ENCODE measurements around the gene HPCAL1. TPM values are rescaled to one million over a fixed set of nuclear protein-coding genes. Genes with fewer than 3 reads are reported as not detected.

HPCAL1 gene
- total RNA-seq, 1 experiment from 2014 or later, result 312 TPM

DNA sequence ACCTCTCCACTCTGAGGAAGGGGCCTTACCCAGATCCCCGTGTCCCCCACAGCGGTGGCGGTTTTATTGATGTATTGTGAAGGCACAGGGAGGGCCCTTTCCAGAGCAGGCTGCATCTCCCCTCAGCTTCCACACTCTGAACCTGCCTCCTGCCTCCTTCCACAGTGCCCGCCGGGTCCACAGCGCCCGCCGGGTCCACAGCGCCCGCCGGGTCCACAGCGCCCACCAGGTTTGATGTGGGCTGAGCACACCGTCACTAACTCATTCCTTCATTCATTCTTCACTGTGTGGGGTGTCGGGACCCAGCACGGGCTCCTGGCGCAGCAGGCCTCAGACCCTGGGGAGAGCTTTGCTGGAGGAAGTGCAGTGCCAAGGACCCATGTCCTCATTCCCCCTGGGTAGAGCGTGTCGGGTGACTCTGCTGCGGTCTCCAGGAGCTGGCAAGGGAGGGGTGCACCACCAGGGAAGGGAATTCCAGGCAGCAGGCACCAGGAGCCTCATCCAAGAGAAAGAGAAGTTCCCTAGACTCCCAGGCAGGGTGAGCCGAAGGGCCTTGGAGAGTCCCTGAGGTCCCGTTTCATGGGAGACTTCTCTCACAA lies 57.1 kb downstream of the HPCAL1 start:
- no peak overlapping the region for H3K4me2 ChIP-seq (ENCODE audit: low read length)
- H3K9me3 ChIP-seq (ENCODE audit: low read length), result no peaks in the 10 kb centered on the region
- H3K9me2 ChIP-seq (replicated peaks; ENCODE audit: low read length), result no peaks in the 10 kb centered on the region
- ChIA-PET CTCF (interaction anchor here (0.6 kb wide), 1 partner anchor 50 kb away, joined by 4 read pairs; no protein-coding TSS in a partner anchor), POLR2A (ENCODE audit: unreplicated experiment) (no interaction called here)
- ATAC-seq (no peak), DNase-seq (no peak)
- peaks cover 21% of the 10 kb centered on the region for H3K36me3 ChIP-seq (ENCODE audit: low read depth, low read length)
- H3F3A ChIP-seq (ENCODE audit: low read length, unreplicated experiment), result no peaks in the 10 kb centered on the region
- BruUV-seq (replicated peaks), result no TSS peak
- intact Hi-C loops (cut with micrococcal nuclease), result no loop called here
- no peak overlapping the region for H2AFZ ChIP-seq (ENCODE audit: low read length)
- H4K20me1 ChIP-seq (ENCODE audit: low read length), result peaks cover 31% of the 10 kb centered on the region
- H3K27me3 ChIP-seq (ENCODE audit: low read length), result no peaks in the 10 kb centered on the region
- H3K4me1 ChIP-seq (ENCODE audit: insufficient read depth, low read length), result peaks cover 5% of the 10 kb centered on the region; the same call in 1 of the 2 replicates
- H3K27ac ChIP-seq (ENCODE audit: low read length), result no peak overlapping the region
- no peak overlapping the region for H3K9ac ChIP-seq (ENCODE audit: low read length)
- no peak for TF ChIP-seq EZH2phosphoT487 (IDR thresholded peaks at IDR 0.05; ENCODE audit: borderline replicate concordance, low read length)
- no peak for TF ChIP-seq CTCF (conservative IDR thresholded peaks at IDR 0.05; ENCODE audit: low read depth, low read length)
- TF ChIP-seq EZH2 (IDR thresholded peaks at IDR 0.05; ENCODE audit: low read length, unreplicated experiment), result no peak
- no peak overlapping the region for H3K4me3 ChIP-seq (ENCODE audit: low read length)
- H3K79me2 ChIP-seq (ENCODE audit: low read length), result peaks cover 98% of the 10 kb centered on the region

DNA sequence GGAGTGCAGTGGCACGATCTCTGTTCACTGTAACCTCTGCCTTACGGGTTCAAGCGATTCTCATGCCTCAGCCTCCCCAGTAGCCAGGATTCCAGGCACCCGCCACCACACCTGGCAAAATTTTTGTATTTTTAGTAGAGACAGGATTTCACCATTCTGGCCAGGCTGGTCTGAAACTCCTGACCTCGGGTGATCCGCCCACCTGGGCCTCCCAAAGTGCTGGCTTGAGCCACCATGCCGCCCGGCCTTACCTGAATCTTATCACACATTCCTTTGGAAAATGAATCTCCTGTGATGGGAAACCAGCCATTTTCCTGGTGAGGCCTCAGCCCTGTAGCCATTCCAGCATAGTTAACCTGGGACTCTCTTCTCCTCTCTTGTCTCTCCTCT lies 57.8 kb downstream of the HPCAL1 start:
- Histone ChIP-seq H3K9me3 (ENCODE audit: low read length) (no peaks in the 10 kb centered on the region), H3K4me2 (ENCODE audit: low read length) (no peak overlapping the region), H3K4me1 (ENCODE audit: insufficient read depth, low read length) (peaks cover 5% of the 10 kb centered on the region; the same call in 1 of the 2 replicates), H4K20me1 (ENCODE audit: low read length) (peaks cover 36% of the 10 kb centered on the region), H3K79me2 (ENCODE audit: low read length) (peaks cover 100% of the 10 kb centered on the region), H2AFZ (ENCODE audit: low read length) (no peak overlapping the region), H3F3A (ENCODE audit: low read length, unreplicated experiment) (no peaks in the 10 kb centered on the region), H3K36me3 (ENCODE audit: low read depth, low read length) (peaks cover 21% of the 10 kb centered on the region), H3K27ac (ENCODE audit: low read length) (no peak overlapping the region), H3K9ac (ENCODE audit: low read length) (no peak overlapping the region), H3K9me2 (replicated peaks; ENCODE audit: low read length) (no peaks in the 10 kb centered on the region), H3K27me3 (ENCODE audit: low read length) (no peaks in the 10 kb centered on the region), H3K4me3 (ENCODE audit: low read length) (no peak overlapping the region)
- no peak for TF ChIP-seq CTCF (conservative IDR thresholded peaks at IDR 0.05; ENCODE audit: low read depth, low read length)
- TF ChIP-seq EZH2 (IDR thresholded peaks at IDR 0.05; ENCODE audit: low read length, unreplicated experiment), result no peak
- TF ChIP-seq EZH2phosphoT487 (IDR thresholded peaks at IDR 0.05; ENCODE audit: borderline replicate concordance, low read length), result no peak
- ChIA-PET CTCF (no interaction called here), POLR2A (ENCODE audit: unreplicated experiment) (no interaction called here)
- DNase-seq (no peak), ATAC-seq (no peak)
- no TSS peak for BruUV-seq (replicated peaks)
- intact Hi-C loops (cut with micrococcal nuclease), result no loop called here

DNA sequence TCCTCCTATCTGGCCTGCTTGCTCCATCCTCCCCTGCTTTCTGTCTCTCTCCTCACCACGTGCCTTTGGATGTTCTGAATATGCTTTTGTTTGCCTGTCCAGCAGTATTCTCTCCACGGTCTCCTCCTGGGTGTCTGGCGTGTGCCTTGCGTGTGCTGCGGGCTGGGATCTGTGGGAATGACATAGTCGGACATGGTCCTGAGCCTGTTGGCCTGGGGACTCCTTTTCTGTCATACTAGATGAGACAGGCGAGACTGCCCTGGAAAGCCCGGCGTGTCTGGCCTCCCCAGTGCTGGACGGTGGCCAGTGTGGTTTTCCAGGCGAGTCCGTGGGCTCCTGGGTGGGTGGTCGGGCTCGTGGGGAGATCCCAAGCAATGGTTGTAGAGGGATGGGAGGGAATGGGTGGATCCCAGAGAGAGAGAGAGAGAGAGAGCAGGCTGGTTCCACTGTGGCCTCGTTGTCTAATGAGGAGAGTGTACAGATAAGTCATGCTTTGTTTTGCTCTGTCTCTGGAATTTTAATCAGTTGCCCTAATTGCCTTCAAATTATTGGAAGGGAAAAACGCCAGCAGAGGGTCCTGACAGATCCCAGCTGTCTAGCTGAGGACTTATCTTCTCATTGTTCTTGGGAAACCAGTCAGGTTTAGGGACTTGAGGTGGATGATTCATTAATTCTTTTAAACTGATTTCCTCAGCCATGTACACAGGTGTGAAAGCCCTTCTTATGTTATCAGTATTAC lies 58.3 kb downstream of the HPCAL1 start:
- BruUV-seq (replicated peaks), result no TSS peak

More for the DNA sequence above, 58.3 kb downstream of the HPCAL1 start:
- intact Hi-C loops (cut with micrococcal nuclease), result no loop called here
- H3K9ac ChIP-seq (ENCODE audit: low read length), result no peak overlapping the region
- POLR2A ChIA-PET (ENCODE audit: unreplicated experiment), result interaction anchor here (0.6 kb wide), 1 partner anchor 20 kb away, joined by 3 read pairs; no protein-coding TSS in a partner anchor
- no peak overlapping the region for H3K4me2 ChIP-seq (ENCODE audit: low read length)
- no peaks in the 10 kb centered on the region for H3K9me2 ChIP-seq (replicated peaks; ENCODE audit: low read length)
- CTCF ChIA-PET, result no interaction called here
- no peak for TF ChIP-seq EZH2phosphoT487 (IDR thresholded peaks at IDR 0.05; ENCODE audit: borderline replicate concordance, low read length)
- no peak for TF ChIP-seq EZH2 (IDR thresholded peaks at IDR 0.05; ENCODE audit: low read length, unreplicated experiment)
- no peak for TF ChIP-seq CTCF (conservative IDR thresholded peaks at IDR 0.05; ENCODE audit: low read depth, low read length)
- peaks cover 35% of the 10 kb centered on the region for H4K20me1 ChIP-seq (ENCODE audit: low read length)
- H2AFZ ChIP-seq (ENCODE audit: low read length), result no peak overlapping the region
- peaks cover 100% of the 10 kb centered on the region for H3K79me2 ChIP-seq (ENCODE audit: low read length)
- no peaks in the 10 kb centered on the region for H3K27me3 ChIP-seq (ENCODE audit: low read length)
- no peaks in the 10 kb centered on the region for H3K9me3 ChIP-seq (ENCODE audit: low read length)
- H3K4me3 ChIP-seq (ENCODE audit: low read length), result no peak overlapping the region
- no peak for DNase-seq
- no peak overlapping the region for H3K27ac ChIP-seq (ENCODE audit: low read length)
- no peaks in the 10 kb centered on the region for H3K4me1 ChIP-seq (ENCODE audit: insufficient read depth, low read length)
- no peaks in the 10 kb centered on the region for H3F3A ChIP-seq (ENCODE audit: low read length, unreplicated experiment)
- peaks cover 21% of the 10 kb centered on the region for H3K36me3 ChIP-seq (ENCODE audit: low read depth, low read length)
- ATAC-seq, result no peak
